Mesothelial cell of epicardium (in vitro differentiated cells): ENCODE results near the gene KMT2C. TPM values are rescaled to one million over a fixed set of nuclear protein-coding genes. Genes with fewer than 3 reads are reported as not detected.

Source experiments
- DNase-seq, 2 experiments: peaks; one replicate each; pipeline ENCODE4 v3.0.0; 2021; ENCODE audit warnings: low spot score in 2 of 2; ENCODE audit not compliant: unreplicated experiment in 2 of 2
- H3K27ac Mint-ChIP-seq: 2 replicates; pipeline ENCODE4 v1.8.0; 2021; ENCODE audit warnings: mixed read lengths
- H3K27me3 Mint-ChIP-seq: 2 replicates; pipeline ENCODE4 v1.8.0; 2021; ENCODE audit warnings: low read depth, mixed read lengths
- H3K36me3 Mint-ChIP-seq: 2 replicates; pipeline ENCODE4 v1.8.0; 2021; ENCODE audit warnings: mixed read lengths
- H3K4me1 Mint-ChIP-seq: 2 replicates; pipeline ENCODE4 v1.8.0; 2021; ENCODE audit warnings: mixed read lengths
- H3K4me3 Mint-ChIP-seq: 2 replicates; pipeline ENCODE4 v1.8.0; 2021; ENCODE audit warnings: mild to moderate bottlenecking, moderate library complexity, mixed read lengths
- H3K9me3 Mint-ChIP-seq: 2 replicates; pipeline ENCODE4 v1.8.0; 2021; ENCODE audit warnings: mixed read lengths
- total RNA-seq: library from RNA; stranded (reverse); gene quantifications from 3 replicates; pipeline ENCODE4 v1.2.1, GENCODE V29; 2021
- TF ChIP-seq, protein P1 (sequence below): fragments of 200-600 bp; sonication (generic); IDR thresholded peaks from one replicate; pipeline ENCODE4 v1.5.0; 2021; ENCODE audit warnings: antibody characterized with exemption; ENCODE audit not compliant: unreplicated experiment

KMT2C gene
- total RNA-seq, 1 donor from 2014 or later: 108 TPM

GRCh38 chr7:152342796-152343195 lies 93.0 kb downstream of the KMT2C start:
- H3K27ac Mint-ChIP-seq: peak overlapping the region; percentile 3
- H3K27me3 Mint-ChIP-seq: no peaks in the 10 kb centered on the region
- no peak overlapping the region for H3K4me3 Mint-ChIP-seq
- TF ChIP-seq, protein P1, sequence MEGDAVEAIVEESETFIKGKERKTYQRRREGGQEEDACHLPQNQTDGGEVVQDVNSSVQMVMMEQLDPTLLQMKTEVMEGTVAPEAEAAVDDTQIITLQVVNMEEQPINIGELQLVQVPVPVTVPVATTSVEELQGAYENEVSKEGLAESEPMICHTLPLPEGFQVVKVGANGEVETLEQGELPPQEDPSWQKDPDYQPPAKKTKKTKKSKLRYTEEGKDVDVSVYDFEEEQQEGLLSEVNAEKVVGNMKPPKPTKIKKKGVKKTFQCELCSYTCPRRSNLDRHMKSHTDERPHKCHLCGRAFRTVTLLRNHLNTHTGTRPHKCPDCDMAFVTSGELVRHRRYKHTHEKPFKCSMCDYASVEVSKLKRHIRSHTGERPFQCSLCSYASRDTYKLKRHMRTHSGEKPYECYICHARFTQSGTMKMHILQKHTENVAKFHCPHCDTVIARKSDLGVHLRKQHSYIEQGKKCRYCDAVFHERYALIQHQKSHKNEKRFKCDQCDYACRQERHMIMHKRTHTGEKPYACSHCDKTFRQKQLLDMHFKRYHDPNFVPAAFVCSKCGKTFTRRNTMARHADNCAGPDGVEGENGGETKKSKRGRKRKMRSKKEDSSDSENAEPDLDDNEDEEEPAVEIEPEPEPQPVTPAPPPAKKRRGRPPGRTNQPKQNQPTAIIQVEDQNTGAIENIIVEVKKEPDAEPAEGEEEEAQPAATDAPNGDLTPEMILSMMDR: no peak
- H3K36me3 Mint-ChIP-seq: peaks cover 22% of the 10 kb centered on the region
- peaks cover 14% of the 10 kb centered on the region for H3K9me3 Mint-ChIP-seq
- H3K4me1 Mint-ChIP-seq: peaks cover 19% of the 10 kb centered on the region
- DNase-seq: no peak

DNA sequence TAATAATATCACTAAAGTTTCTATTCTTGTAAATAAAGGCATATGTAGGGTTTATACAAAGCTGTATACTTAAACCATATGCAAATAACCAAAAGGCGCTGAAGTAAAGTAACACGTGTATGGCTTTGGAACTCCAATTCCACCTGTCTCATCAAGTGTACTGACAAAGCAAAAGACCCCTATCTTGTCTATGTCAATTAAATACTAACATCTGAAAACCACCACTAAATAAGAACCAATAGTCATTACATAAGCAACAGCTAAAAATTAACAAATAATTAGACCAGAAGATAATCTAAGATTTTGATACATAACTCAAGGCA lies 93.9 kb downstream of the KMT2C start:
- no peak for DNase-seq
- H3K9me3 Mint-ChIP-seq: peaks cover 6% of the 10 kb centered on the region
- H3K4me3 Mint-ChIP-seq: no peak overlapping the region
- no peaks in the 10 kb centered on the region for H3K27me3 Mint-ChIP-seq
- TF ChIP-seq, protein P1: no peak
- H3K27ac Mint-ChIP-seq: no peak overlapping the region
- H3K4me1 Mint-ChIP-seq: peaks cover 23% of the 10 kb centered on the region
- H3K36me3 Mint-ChIP-seq: peaks cover 14% of the 10 kb centered on the region

- Mint-ChIP-seq H3K36me3 (peaks cover 11% of the 10 kb centered on the region), H3K4me3 (no peak overlapping the region), H3K27ac (peak overlapping the region; percentile 51), H3K9me3 (peaks cover 4% of the 10 kb centered on the region), H3K27me3 (no peaks in the 10 kb centered on the region), H3K4me1 (peaks cover 23% of the 10 kb centered on the region)
- TF ChIP-seq, protein P1: no peak
- DNase-seq: no peak
Measured at GRCh38 chr7:152341039-152341913, 94.5 kb downstream of the KMT2C start.

DNA sequence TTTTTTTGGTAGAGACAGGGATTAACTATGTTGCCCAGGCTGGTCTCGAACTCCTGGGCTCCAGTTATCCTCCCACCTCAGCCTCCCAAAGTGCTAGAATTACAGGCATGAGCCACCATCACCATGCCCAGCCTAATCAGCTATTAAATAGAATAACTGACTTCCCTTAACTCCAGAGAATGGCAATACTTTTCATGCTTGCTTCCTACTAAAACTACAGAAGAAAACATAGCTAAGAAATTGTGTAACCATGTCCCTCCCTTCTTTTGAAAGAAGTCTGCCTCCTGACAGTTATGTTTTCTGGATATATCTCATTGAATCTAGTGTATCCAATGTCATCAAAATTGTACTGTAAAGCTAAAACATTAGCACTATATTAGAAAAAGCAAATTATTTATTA lies 95.6 kb downstream of the KMT2C start:
- TF ChIP-seq, protein P1: no peak
- H3K27me3 Mint-ChIP-seq: no peaks in the 10 kb centered on the region
- H3K36me3 Mint-ChIP-seq: peaks cover 4% of the 10 kb centered on the region
- peak overlapping the region; percentile 16 for H3K27ac Mint-ChIP-seq
- no peak overlapping the region for H3K4me3 Mint-ChIP-seq
- H3K4me1 Mint-ChIP-seq: peaks cover 28% of the 10 kb centered on the region
- DNase-seq: no peak
- H3K9me3 Mint-ChIP-seq: no peaks in the 10 kb centered on the region

DNA sequence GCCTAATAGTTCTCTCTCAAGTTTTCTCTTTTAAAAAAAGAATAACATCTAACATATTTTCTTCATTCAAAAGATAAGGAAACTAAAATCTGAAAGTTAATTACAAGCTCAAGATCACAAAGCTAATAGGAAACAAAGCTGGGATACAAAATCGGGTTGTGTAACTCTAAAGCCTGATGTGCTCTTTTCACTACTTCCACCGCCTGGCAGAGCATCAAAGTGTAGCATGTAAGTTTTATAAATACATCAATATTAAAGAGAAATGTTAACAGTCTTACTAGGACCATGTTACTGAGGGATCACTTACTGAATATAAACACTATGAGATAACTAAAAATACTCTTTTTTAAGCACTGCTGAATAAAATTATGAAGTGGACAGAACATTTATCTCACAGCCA lies 97.2 kb downstream of the KMT2C start:
- peaks cover 5% of the 10 kb centered on the region for H3K36me3 Mint-ChIP-seq
- no peak for DNase-seq
- peaks cover 28% of the 10 kb centered on the region for H3K4me1 Mint-ChIP-seq
- H3K9me3 Mint-ChIP-seq: no peaks in the 10 kb centered on the region
- TF ChIP-seq, protein P1: no peak
- peak overlapping the region; percentile 39 for H3K27ac Mint-ChIP-seq
- H3K27me3 Mint-ChIP-seq: no peaks in the 10 kb centered on the region
- no peak overlapping the region for H3K4me3 Mint-ChIP-seq
